Left kidney (tissue), 1 donor: ENCODE results near the gene PDSS1. TPM values are rescaled to one million over a fixed set of nuclear protein-coding genes. Genes with fewer than 3 reads are reported as not detected.

Source experiments
- polyA plus RNA-seq: library from polyadenylated mRNA; unstranded; fragments of 120-200 nt; gene quantifications from one replicate; pipeline ENCODE4 v1.2.1, GENCODE V29; 2013; ENCODE audit not compliant: insufficient read length

The PDSS1 gene
- polyA plus RNA-seq, 1 donor = 22.0 TPM

Other genes with a start within 250 kb of the PDSS1 start
- 72.4 TPM for gene ABI1, start 163.3 kb downstream of the PDSS1 start, polyA plus RNA-seq